Activated naive CD8-positive, alpha-beta T cell treated with anti-CD3 and anti-CD28 coated beads, Interleukin-2, amount 50 U/mL, for 16 hours (primary cell): ENCODE data around the gene EXOC6.

Experiments
- DNase-seq: peaks from one replicate; pipeline ENCODE4 v3.0.0-alpha.2; 2020; ENCODE audit warnings: low read depth, low spot score

EXOC6 gene

GRCh38 chr10:92832998-92833650, 15.2 kb upstream of the EXOC6 start:
- no peak for DNase-seq

GRCh38 chr10:92834331-92834730, 14.0 kb upstream of the EXOC6 start:
- DNase-seq = no peak

- DNase-seq = no peak
Measured at GRCh38 chr10:92834986-92835385, 13.3 kb upstream of the EXOC6 start.

GRCh38 chr10:92837456-92837855, 10.9 kb upstream of the EXOC6 start:
- DNase-seq = no peak

- DNase-seq = no peak
Measured at GRCh38 chr10:92839191-92840085, 8.9 kb upstream of the EXOC6 start.

GRCh38 chr10:92844746-92845145, 3.6 kb upstream of the EXOC6 start:
- no peak for DNase-seq

- DNase-seq = no peak
Measured at GRCh38 chr10:92845921-92846320, 2.4 kb upstream of the EXOC6 start.

GRCh38 chr10:92846344-92846743, 2.0 kb upstream of the EXOC6 start:
- DNase-seq = no peak

- DNase-seq = no peak
Measured at GRCh38 chr10:92846854-92847201, 1.5 kb upstream of the EXOC6 start.

- no peak for DNase-seq
Measured at GRCh38 chr10:92847202-92847864, 987 bp upstream of the EXOC6 start.

GRCh38 chr10:92848037-92848440, 281 bp upstream of the EXOC6 start:
- no peak for DNase-seq

- no peak for DNase-seq
Measured at GRCh38 chr10:92849234-92849525, 860 bp downstream of the EXOC6 start.

GRCh38 chr10:92849576-92850090, 1.3 kb downstream of the EXOC6 start:
- no peak for DNase-seq

GRCh38 chr10:92850185-92850584, 1.9 kb downstream of the EXOC6 start:
- DNase-seq = no peak

- no peak for DNase-seq
Measured at GRCh38 chr10:92851003-92851402, 2.7 kb downstream of the EXOC6 start.

GRCh38 chr10:92855560-92855959, 7.2 kb downstream of the EXOC6 start:
- no peak for DNase-seq

GRCh38 chr10:92857904-92858514, 9.7 kb downstream of the EXOC6 start:
- no peak for DNase-seq

- DNase-seq = no peak
Measured at GRCh38 chr10:92867235-92867634, 18.9 kb downstream of the EXOC6 start.

- DNase-seq = no peak
Measured at GRCh38 chr10:92868036-92868435, 19.7 kb downstream of the EXOC6 start.

GRCh38 chr10:92868557-92868956, 20.2 kb downstream of the EXOC6 start:
- no peak for DNase-seq

GRCh38 chr10:92873029-92873428, 24.7 kb downstream of the EXOC6 start:
- DNase-seq = no peak

GRCh38 chr10:92876509-92877036, 28.3 kb downstream of the EXOC6 start:
- DNase-seq = no peak
